ENCODE measurements around the gene PLCD3. TPM values are rescaled to one million over a fixed set of nuclear protein-coding genes. Genes with fewer than 3 reads are reported as not detected.
"Not testable (repeated sequence)": the region's sequence is repeated elsewhere in the genome, so short reads cannot be mapped to it uniquely, and the experiment has no call there.

The PLCD3 gene
- polyA plus RNA-seq, 1 donor: 20.5 TPM

GRCh38 chr17:45135978-45136791, 3.9 kb upstream of the PLCD3 start:
- DNase-seq: no peak

- DNase-seq: peak; percentile 96
These were observed 3.1 kb upstream of the PLCD3 start, which contains the start of gene ACBD4 for GRCh38 chr17:45135192-45135977. ACBD4 (plus strand) TSS chr17:45135687; CDS start chr17:45136145, 458 bp downstream.

- DNase-seq: no peak
These were observed 503 bp upstream of the PLCD3 start for GRCh38 chr17:45132572-45133463.

- no peak for DNase-seq
These were observed 547 bp downstream of the PLCD3 start for GRCh38 chr17:45131616-45132319.

- no peak for DNase-seq
These were observed 1.4 kb downstream of the PLCD3 start for GRCh38 chr17:45130681-45131615.

- no peak for DNase-seq
These were observed 2.2 kb downstream of the PLCD3 start for GRCh38 chr17:45129940-45130680.

GRCh38 chr17:45129426-45129939, 2.8 kb downstream of the PLCD3 start:
- no peak for DNase-seq

GRCh38 chr17:45128989-45129388, 3.3 kb downstream of the PLCD3 start:
- no peak for DNase-seq

- DNase-seq: no peak
These were observed 4.0 kb downstream of the PLCD3 start for GRCh38 chr17:45128331-45128730.

GRCh38 chr17:45127548-45128300, 4.6 kb downstream of the PLCD3 start:
- no peak for DNase-seq

- DNase-seq: no peak
These were observed 5.1 kb downstream of the PLCD3 start for GRCh38 chr17:45127207-45127547.

GRCh38 chr17:45125509-45125908, 6.8 kb downstream of the PLCD3 start:
- no peak for DNase-seq

- DNase-seq: not testable (repeated sequence)
These were observed 7.6 kb downstream of the PLCD3 start for GRCh38 chr17:45124797-45125122.

- no peak for DNase-seq
These were observed 8.2 kb downstream of the PLCD3 start for GRCh38 chr17:45123930-45124796.

GRCh38 chr17:45123076-45123770, 9.1 kb downstream of the PLCD3 start:
- no peak for DNase-seq

GRCh38 chr17:45121055-45121454, 11.3 kb downstream of the PLCD3 start:
- DNase-seq: no peak

- no peak for DNase-seq
These were observed 11.8 kb downstream of the PLCD3 start for GRCh38 chr17:45120558-45120957.
